ENCODE data around the gene GFOD2. TPM values are rescaled to one million over a fixed set of nuclear protein-coding genes. Genes with fewer than 3 reads are reported as not detected.

The GFOD2 gene
- total RNA-seq, 1 donor from 2014 or later = 31.7 TPM

- H3K27ac Mint-ChIP-seq = no peak overlapping the region
- no peak for TF ChIP-seq CTCF (conservative IDR thresholded peaks at IDR 0.05)
- H3K4me1 Mint-ChIP-seq (ENCODE audit: unreplicated experiment) = peaks cover 4% of the 10 kb centered on the region
- H3K27me3 Mint-ChIP-seq = no peaks in the 10 kb centered on the region
- no peak overlapping the region for H3K4me3 Mint-ChIP-seq
- no peaks in the 10 kb centered on the region for H3K9me3 Mint-ChIP-seq
- DNase-seq (ENCODE audit: extremely low spot score, unreplicated experiment) = no peak
- H3K36me3 Mint-ChIP-seq = peaks cover 21% of the 10 kb centered on the region
These were observed 43.3 kb upstream of the GFOD2 start for GRCh38 chr16:67762385-67762784.

- no peaks in the 10 kb centered on the region for H3K27me3 Mint-ChIP-seq
- H3K36me3 Mint-ChIP-seq = peaks cover 21% of the 10 kb centered on the region
- no peak for DNase-seq (ENCODE audit: extremely low spot score, unreplicated experiment)
- TF ChIP-seq CTCF (conservative IDR thresholded peaks at IDR 0.05) = no peak
- H3K27ac Mint-ChIP-seq = no peak overlapping the region
- H3K4me3 Mint-ChIP-seq = no peak overlapping the region
- H3K4me1 Mint-ChIP-seq (ENCODE audit: unreplicated experiment) = peaks cover 4% of the 10 kb centered on the region
- H3K9me3 Mint-ChIP-seq = no peaks in the 10 kb centered on the region
These were observed 42.8 kb upstream of the GFOD2 start for GRCh38 chr16:67761924-67762323.

GRCh38 chr16:67760956-67761230 is 41.8 kb upstream of the GFOD2 start:
- no peak for DNase-seq (ENCODE audit: extremely low spot score, unreplicated experiment)
- Mint-ChIP-seq H3K27ac (no peak overlapping the region), H3K27me3 (no peaks in the 10 kb centered on the region)

GRCh38 chr16:67760206-67760955 is 41.3 kb upstream of the GFOD2 start:
- no peaks in the 10 kb centered on the region for H3K27me3 Mint-ChIP-seq
- DNase-seq (ENCODE audit: extremely low spot score, unreplicated experiment) = no peak
- H3K4me3 Mint-ChIP-seq = no peak overlapping the region
- peaks cover 11% of the 10 kb centered on the region for H3K36me3 Mint-ChIP-seq
- TF ChIP-seq CTCF (conservative IDR thresholded peaks at IDR 0.05) = no peak
- H3K9me3 Mint-ChIP-seq = no peaks in the 10 kb centered on the region
- no peak overlapping the region for H3K27ac Mint-ChIP-seq
- H3K4me1 Mint-ChIP-seq (ENCODE audit: unreplicated experiment) = no peaks in the 10 kb centered on the region

More at GRCh38 chr16:67760956-67761230, 41.8 kb upstream of the GFOD2 start:
- no peaks in the 10 kb centered on the region for H3K4me1 Mint-ChIP-seq (ENCODE audit: unreplicated experiment)
- no peak for TF ChIP-seq CTCF (conservative IDR thresholded peaks at IDR 0.05)
- peaks cover 12% of the 10 kb centered on the region for H3K36me3 Mint-ChIP-seq
- H3K4me3 Mint-ChIP-seq = no peak overlapping the region
- no peaks in the 10 kb centered on the region for H3K9me3 Mint-ChIP-seq

GRCh38 chr16:67758966-67759365 is 39.9 kb upstream of the GFOD2 start:
- Mint-ChIP-seq H3K36me3 (peaks cover 11% of the 10 kb centered on the region), H3K27ac (no peak overlapping the region), H3K27me3 (no peaks in the 10 kb centered on the region), H3K9me3 (no peaks in the 10 kb centered on the region), H3K4me1 (ENCODE audit: unreplicated experiment) (no peaks in the 10 kb centered on the region), H3K4me3 (no peak overlapping the region)
- DNase-seq (ENCODE audit: extremely low spot score, unreplicated experiment) = no peak
- TF ChIP-seq CTCF (conservative IDR thresholded peaks at IDR 0.05) = no peak

Measured in type B pancreatic cell (in vitro differentiated cells).